Stimulated activated CD4-positive, alpha-beta T cell treated with anti-CD3 and anti-CD28 coated beads, Interleukin-4, amount 100 ng/mL, for 24 hours (primary cell): ENCODE measurements around the gene PSMD13.

Experiments
- DNase-seq: peaks from one replicate; pipeline ENCODE4 v3.0.0-alpha.2; 2020

PSMD13 gene

DNA sequence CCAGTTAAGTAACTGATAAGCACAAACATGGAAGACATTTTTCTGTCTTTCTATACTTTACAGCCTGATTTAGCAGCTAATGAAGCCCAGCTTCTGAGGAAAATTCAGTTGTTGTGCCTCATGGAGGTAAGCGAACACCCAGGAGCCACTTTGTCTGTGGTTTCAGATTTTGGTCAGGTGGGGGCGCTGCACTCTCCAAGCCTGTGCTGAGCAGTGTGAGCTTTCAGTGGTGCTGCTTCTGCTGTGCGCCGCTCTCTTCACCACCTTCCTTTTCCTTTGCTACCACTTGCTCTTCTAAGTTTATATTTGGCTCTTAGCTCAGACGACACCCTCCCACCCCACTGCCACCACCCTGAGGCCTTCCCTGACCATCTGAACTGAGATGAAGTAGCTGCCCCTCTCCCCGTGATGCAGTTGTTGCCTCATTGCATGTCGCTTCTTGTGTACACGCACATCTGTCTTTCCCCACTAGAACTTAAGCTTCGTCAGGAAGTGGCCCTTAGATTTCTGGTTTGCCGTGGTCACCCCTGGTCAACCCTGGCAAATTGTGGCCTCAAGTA lies 14.0 kb downstream of the PSMD13 start:
- peak; percentile 82 for DNase-seq

DNA sequence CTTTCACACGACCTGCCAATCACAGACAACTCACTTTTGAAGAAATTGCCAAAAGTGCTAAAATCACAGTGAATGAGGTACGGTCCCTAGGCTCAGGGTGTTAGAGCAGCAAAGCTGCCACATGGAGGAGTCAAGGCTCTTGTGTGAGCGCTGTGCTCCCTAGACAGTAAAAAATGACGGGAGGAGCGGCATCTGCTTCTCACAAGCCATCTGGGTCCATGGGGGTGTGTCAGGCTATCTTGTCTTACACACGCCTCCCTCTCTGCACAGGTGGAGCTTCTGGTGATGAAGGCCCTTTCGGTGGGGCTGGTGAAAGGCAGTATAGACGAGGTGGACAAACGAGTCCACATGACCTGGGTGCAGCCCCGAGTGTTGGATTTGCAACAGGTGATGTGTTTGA lies 14.8 kb downstream of the PSMD13 start:
- DNase-seq: no peak

GRCh38 chr11:252666-253065 lies 15.9 kb downstream of the PSMD13 start:
- no peak for DNase-seq

DNA sequence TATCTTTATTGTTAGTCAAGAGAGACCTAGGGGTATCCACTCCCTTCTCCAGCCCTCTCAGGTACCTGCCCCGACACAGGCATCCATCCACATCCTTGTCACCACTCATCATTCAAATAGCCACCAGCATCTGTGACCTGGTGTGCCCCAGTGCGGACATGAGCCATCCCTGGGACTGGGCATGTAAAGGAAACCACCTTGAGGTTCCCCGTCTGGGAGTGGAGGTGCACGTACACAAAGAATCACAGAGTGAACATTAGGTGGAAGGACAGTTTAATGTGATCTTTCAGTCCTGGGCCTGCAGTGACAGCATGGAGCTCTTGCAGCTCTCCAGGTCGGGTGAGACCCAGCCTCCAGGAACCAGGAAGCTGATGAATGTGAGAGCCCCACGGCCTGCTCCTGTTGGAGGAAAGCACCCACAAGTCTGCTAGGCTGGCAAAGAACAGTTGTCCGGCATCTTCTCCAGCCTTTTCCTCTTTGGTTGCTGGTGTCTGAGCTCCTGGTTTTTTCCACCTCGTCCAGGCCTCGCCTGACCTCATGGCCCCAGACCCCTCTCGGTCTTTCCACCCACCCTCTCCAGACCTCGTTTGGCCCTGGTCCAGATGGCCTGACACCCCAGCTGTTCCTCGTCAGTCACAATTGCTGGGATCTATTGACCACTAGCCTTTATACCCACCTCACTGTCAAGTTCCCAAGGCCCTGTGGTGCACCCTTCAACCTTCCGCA lies 16.5 kb downstream of the PSMD13 start:
- no peak for DNase-seq

DNA sequence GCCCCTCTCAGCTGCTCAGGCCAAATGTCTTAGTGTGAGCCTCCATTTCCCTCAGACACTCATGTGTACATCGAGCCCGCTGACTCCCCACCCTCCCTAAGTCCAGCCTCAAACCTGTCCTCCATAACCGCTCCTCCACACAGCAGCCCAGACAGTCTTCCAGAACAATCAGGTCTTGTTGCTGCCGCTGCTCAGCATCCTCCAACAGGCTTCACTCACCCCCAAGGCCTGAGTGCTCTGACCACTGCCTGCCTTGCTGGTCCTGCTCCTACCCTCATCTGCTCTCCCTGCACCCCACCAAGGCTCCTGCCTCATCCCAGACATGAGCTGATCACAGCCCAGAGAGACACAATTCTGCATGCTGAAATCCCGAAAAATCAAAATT lies 17.1 kb downstream of the PSMD13 start:
- DNase-seq: no peak

DNA sequence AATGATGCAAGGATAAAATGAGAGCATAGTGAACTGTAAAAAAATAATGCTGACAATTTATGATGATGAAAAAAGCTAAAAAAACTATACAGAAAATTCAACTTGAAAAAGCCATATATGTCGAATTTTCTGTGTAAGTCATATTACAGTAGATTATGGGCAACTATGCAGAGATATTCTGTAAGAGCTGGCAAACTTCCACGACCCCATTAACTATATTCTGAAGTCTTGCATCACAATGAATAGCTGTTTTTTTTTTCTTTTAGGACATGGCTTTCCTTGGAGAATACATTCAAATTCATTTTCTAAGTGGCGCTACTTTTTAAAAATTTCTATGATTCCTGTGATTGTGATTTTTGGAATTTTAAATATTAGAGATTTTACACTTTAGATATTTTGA lies 18.4 kb downstream of the PSMD13 start:
- no peak for DNase-seq

DNA sequence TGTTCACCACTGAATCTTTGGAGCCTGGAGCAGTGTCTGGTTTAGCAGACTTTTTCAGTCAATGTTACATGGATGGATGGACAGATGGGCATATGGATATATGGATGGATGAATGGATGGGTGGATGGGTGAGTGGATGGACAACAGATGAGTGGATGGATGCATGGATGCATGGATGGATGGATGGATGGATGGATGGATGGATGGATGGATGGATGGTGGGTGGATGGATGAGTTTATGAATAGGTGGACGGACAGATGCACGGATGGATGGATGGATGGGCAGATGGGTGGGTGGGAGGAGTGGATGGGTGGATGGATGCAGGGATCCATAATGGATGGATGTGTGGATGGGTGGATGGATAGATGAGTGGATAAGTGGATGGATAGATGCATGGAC lies 19.0 kb downstream of the PSMD13 start:
- no peak for DNase-seq

- DNase-seq: no peak
Measured at GRCh38 chr11:256952-257737, 20.4 kb downstream of the PSMD13 start.

DNA sequence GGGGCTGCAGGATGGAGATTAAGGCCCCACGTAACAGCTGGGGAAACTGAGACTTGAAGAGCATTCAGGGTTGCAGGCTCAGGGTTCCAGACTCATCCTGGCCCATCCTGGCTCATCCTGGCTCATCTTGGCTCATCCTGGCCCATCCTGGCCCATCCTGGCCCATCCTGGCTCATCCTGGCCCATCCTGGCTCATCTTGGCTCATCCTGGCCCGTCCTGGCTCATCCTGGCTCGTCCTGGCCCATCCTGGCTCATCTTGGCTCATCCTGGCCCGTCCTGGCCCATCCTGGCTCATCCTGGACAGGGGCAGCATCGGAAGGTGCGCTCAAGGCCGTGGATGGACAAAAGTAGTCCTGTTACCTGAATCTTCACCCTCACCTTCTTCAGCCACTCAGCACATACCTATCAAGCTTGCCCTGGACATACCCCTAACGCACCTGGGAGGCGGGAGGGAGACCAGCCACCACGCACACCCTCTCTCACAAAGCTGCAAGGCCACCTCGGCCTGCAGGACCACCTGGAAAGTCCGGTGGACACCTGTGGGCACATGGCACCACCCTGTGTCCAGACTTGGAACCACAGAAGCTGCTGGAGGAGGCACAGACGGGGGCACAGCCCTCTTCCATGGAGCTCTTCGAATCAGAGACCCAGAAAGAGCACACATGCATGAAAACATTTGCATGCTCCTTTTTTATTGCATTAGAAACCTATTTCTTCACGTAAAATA lies 21.2 kb downstream of the PSMD13 start:
- DNase-seq: no peak

DNA sequence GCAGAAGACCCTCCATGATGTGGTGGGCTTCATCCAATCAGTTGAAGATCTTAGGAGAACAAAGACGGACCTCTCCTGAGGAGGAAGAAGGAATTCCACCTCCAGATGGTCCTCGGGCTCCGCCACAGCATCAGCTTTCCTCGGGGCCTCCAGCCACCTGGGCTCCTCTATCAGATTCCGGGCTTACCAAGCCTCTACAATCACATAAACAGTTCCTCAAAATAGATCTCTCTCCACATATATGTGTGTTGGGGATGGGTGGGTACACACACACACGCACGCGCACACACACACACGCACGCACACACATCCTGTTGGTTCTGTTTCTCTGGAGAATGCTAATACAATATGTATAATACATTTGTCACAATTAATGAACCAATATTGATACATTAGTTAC lies 22.6 kb downstream of the PSMD13 start:
- DNase-seq: no peak

- no peak for DNase-seq
Measured at GRCh38 chr11:261624-262023, 24.8 kb downstream of the PSMD13 start.

- DNase-seq: peak; percentile 40
Measured at GRCh38 chr11:266676-267439, 30.1 kb downstream of the PSMD13 start.

- peak; percentile 58 for DNase-seq
Measured at GRCh38 chr11:267491-267994, 30.8 kb downstream of the PSMD13 start.

DNA sequence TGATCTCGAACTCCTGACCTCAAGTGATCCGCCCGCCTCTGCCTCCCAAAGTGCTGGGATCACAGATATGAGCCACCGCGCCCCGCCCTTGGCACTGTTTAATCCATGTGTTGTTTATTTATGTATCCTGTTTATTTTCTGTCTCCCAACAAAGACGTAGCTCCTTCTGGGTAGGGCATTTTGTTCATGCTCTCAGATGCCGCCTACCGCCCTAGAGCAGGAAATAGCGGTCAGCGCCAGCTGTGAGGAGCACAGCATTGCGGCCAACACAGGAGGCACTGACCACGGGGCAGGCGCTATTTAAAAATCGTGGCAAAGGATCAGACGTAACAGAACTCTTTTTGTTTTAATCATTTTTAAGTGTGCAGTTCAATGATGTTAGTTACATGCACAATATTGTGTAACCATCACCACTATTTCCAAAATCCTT lies 32.0 kb downstream of the PSMD13 start:
- peak; percentile 37 for DNase-seq

DNA sequence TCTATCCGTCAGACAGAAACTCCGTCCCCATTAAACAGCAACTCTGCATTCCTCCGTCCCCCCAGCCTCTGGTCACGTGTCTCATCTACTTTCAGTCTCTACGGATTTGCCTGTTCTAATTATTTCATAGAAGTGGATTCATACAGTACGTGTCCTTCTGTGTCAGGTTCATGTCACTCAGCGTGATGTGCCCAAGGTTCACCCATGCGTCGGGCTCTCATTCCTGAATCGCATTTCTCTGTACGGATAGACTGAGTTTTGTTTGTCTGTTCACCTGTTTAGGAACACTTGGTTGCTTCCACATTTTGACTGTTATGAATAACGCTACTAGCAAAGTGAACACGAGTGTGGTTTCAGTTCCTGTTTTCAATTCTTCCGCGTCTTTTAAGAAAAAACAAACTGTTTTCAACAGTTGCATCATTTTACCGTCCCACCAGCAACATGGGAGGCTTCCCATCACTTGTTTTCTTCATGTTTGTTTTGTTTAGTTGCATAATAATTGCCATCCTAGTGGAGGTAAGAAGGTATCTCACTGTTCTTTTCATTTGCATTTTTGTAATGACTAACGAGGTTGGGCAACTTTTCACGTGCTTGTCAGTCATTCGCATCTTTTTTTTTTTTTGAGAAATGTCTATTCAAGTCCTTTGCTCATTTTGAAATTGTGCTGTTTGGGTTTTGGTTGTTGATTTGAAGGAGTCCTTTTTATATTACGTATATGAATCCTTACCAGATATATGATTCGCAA lies 32.5 kb downstream of the PSMD13 start:
- peak; percentile 66 for DNase-seq

- DNase-seq: no peak
Measured at GRCh38 chr11:270451-271318, 33.9 kb downstream of the PSMD13 start.

DNA sequence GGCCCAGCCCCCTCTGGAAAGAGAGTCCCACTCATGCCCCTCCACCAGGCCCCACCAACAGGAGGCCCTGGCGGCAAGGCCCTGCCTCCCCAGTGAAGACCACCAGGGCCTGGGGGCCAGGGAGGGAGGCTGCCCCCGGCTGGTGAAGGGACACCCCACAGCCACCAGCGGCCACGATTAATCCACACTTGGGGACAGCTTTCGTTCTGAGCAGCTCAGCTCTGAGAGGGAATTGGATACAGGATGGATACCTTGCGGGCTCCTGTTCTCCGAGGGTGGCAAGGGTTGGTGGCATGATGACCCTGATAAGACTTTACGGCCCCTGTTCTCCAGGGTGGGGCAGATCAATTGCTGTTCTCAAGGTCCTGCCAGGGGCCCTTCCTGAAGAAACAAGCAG lies 34.5 kb downstream of the PSMD13 start:
- DNase-seq: no peak

DNA sequence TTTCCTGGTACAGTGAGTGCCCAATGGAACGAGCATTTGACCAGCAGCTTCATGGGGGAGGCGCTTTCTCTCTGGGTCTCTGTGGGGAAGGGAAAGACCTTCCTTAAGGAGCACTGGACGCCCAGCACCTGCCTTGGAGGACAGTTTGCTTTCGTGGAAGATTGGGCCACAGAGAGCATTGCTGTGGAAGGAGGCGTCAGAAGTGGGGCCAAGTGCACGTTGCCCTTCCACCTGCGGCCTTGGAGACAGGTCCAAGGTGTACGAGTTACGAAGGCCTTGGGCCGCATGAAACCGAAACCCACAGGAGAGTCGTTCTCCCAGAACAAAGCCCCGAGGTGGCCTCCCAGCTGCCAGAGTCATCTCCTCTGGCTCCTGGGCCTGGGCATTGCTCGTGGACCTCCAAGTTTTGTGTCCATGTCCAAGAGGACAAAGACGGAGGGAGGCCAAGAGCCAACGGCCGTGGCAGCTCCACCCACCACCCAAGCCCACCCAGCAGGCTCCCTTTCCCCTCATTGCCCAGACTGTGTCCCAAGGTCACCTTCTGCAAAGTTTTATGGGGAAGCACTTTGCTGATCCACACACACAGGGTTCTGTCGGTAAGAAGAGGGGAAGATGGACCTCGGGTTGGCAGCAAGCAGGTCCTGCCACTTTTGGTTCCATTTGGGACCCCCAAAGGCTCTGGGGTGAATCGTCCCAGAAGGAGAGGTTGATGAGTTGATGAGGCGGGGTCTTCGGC lies 35.6 kb downstream of the PSMD13 start:
- DNase-seq: no peak

DNA sequence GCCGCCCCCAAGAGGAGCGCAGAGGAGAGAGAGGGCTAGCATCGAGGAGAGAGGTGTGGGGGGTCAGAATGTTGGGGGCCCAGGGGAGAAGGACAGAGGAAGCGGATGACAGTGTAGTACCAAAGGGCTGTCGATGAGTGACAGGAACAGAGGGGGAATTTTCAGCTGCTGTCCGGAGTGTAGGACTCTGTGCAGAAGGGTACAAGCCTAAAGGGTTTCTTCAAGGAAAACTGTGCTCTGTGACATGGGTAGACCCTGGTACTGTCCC lies 36.1 kb downstream of the PSMD13 start:
- no peak for DNase-seq

DNA sequence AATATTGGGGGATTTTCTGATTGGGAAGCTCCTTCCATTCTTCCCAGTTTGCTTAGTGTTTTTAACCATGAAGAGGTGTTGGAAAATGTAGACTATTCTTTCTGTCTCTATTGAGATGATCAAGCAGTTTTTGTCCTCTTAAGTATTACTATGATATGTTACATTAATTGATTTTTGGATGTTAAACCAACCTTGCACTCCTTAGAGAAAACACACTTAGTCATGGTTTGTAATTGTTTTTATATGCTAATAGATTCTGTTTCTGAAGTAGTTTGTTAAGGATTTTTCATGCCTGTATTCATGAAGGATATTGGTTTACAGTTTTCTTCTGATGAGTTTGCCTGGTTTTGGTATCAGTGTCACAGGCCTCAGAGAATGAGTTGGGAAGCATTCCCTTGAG lies 39.4 kb downstream of the PSMD13 start:
- DNase-seq: no peak
